Karpas-422 (cell line): Measurements from ENCODE around the gene TBL3. TPM values are rescaled to one million over a fixed set of nuclear protein-coding genes. Genes with fewer than 3 reads are reported as not detected.

ENCODE experiments used
- DNase-seq: peaks from one replicate; pipeline ENCODE4 v3.0.0-alpha.2; 2015
- H2AFZ ChIP-seq: fragments of 200-600 bp; sonication (generic); 2 replicates; pipeline ENCODE4 v1.6.1; 2014; ENCODE audit warnings: antibody characterized with exemption, low read length, mixed read lengths
- H3K27ac ChIP-seq: fragments of 200-600 bp; sonication (generic); 2 replicates; pipeline ENCODE4 v1.5.1; 2014; ENCODE audit warnings: mild to moderate bottlenecking, low read length, moderate library complexity
- H3K27me3 ChIP-seq: fragments of 200-600 bp; sonication (generic); 2 replicates; pipeline ENCODE4 v1.6.1; 2014; ENCODE audit warnings: low read length, mixed read lengths
- H3K36me3 ChIP-seq: fragments of 200-600 bp; sonication (generic); 2 replicates; pipeline ENCODE4 v1.6.1; 2014; ENCODE audit warnings: low read length, mixed read lengths; ENCODE audit not compliant: insufficient read depth
- H3K4me1 ChIP-seq: fragments of 200-600 bp; sonication (generic); 2 replicates; pipeline ENCODE4 v1.6.1; 2014; ENCODE audit warnings: mild to moderate bottlenecking, low read length, mixed read lengths
- H3K4me2 ChIP-seq: fragments of 200-600 bp; sonication (generic); 2 replicates; pipeline ENCODE4 v1.6.1; 2014; ENCODE audit warnings: low read length, low read depth, mild to moderate bottlenecking; ENCODE audit not compliant: poor library complexity, severe bottlenecking
- H3K4me3 ChIP-seq: fragments of 200-600 bp; sonication (generic); 2 replicates; pipeline ENCODE4 v1.5.1; 2014; ENCODE audit warnings: mild to moderate bottlenecking, antibody characterized with exemption, low read length, mixed read lengths
- H3K79me2 ChIP-seq: fragments of 200-600 bp; sonication (generic); 2 replicates; pipeline ENCODE4 v1.6.1; 2014; ENCODE audit warnings: mild to moderate bottlenecking, low read length, mixed read lengths
- H3K9ac ChIP-seq: fragments of 200-600 bp; sonication (generic); 2 replicates; pipeline ENCODE4 v1.6.0; 2014; ENCODE audit warnings: low read length
- H3K9me2 ChIP-seq: fragments of 200-600 bp; sonication (generic), shearing (Covaris generic); replicated peaks from 2 replicates; pipeline ENCODE4 v1.6.0; 2014; ENCODE audit warnings: mild to moderate bottlenecking, low read length, moderate library complexity; ENCODE audit not compliant: insufficient read depth
- H3K9me3 ChIP-seq: fragments of 300-700, 200-600 bp; sonication (generic); 2 replicates; pipeline ENCODE4 v1.6.1; 2014; ENCODE audit warnings: low read length, mixed read lengths
- H4K20me1 ChIP-seq: fragments of 200-600 bp; sonication (generic); 2 replicates; pipeline ENCODE4 v1.6.1; 2014; ENCODE audit warnings: mild to moderate bottlenecking, antibody characterized with exemption, low read length, low read depth; ENCODE audit not compliant: insufficient read depth
- total RNA-seq: library from RNA; depleted of rRNA; stranded (reverse); fragments of >200 nt; shearing (Covaris generic); gene quantifications from 2 replicates; pipeline ENCODE4 v1.2.3, GENCODE V29; 2014; ENCODE audit warnings: low replicate concordance

The TBL3 gene
- total RNA-seq, 1 experiment from 2014 or later = 25.4 TPM

DNA sequence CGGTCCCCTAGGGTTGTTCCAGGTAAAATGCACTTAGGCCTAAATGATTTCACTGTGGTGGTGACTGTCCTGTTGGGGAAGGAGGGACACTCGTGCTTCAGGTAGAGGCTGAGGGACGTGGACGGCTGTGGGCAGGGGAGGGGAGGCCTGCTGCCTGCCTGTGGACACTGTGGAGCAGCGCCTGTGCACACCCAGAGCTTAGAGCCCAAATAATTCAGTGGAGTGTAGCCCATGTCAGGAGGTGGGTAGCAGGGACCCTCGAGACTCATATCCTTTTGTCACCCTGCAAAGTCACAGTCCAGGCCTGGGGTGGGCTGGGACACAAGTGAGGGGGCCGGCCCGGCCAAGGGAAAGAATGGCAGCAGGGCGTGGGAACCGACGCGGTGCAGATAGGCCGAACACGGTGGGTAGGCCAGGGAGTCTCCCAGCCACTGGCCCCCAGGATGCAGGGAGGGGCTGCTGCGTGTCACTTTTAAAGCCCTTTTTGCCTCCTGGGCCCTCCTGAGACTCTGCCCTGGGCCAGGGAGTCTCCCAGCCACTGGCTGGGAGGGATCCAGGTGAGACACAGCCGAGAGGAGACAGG lies 54.1 kb downstream of the TBL3 start:
- Histone ChIP-seq H3K79me2 (no peaks in the 10 kb centered on the region), H3K27ac (no peak overlapping the region), H2AFZ (no peak overlapping the region), H3K9me2 (no peaks in the 10 kb centered on the region), H3K4me2 (no peak overlapping the region), H3K36me3 (no peaks in the 10 kb centered on the region), H3K9me3 (no peaks in the 10 kb centered on the region), H3K4me3 (no peak overlapping the region), H3K4me1 (peaks cover 7% of the 10 kb centered on the region), H4K20me1 (no peaks in the 10 kb centered on the region), H3K27me3 (no peaks in the 10 kb centered on the region), H3K9ac (no peak overlapping the region)
- no peak for DNase-seq

GRCh38 chr16:2026461-2027023 lies 54.7 kb downstream of the TBL3 start, which contains the start of gene NHERF2:
TSS of gene NHERF2 (plus strand) at chr16:2026902. CDS start at chr16:2027006, 104 bp downstream.
- Histone ChIP-seq H3K4me3 (no peak within 1 kb of the TSS), H3K9me2 (no peaks in the 10 kb centered on the region), H2AFZ (no peak within 1 kb of the TSS), H3K27ac (no peak within 1 kb of the TSS), H3K27me3 (no peaks in the 10 kb centered on the region), H3K4me2 (no peak within 1 kb of the TSS), H3K9ac (no peak within 1 kb of the TSS), H4K20me1 (no peaks in the 10 kb centered on the region), H3K4me1 (peaks cover 7% of the 10 kb centered on the region), H3K36me3 (no peaks in the 10 kb centered on the region), H3K9me3 (no peaks in the 10 kb centered on the region), H3K79me2 (no peaks in the 10 kb centered on the region)
- DNase-seq = no peak

- H3K9me3 ChIP-seq = no peaks in the 10 kb centered on the region
- no peaks in the 10 kb centered on the region for H3K36me3 ChIP-seq
- no peak overlapping the region for H3K4me2 ChIP-seq
- no peak for DNase-seq
- no peaks in the 10 kb centered on the region for H3K27me3 ChIP-seq
- H4K20me1 ChIP-seq = no peaks in the 10 kb centered on the region
- no peaks in the 10 kb centered on the region for H3K79me2 ChIP-seq
- no peaks in the 10 kb centered on the region for H3K9me2 ChIP-seq
- no peak overlapping the region for H3K4me3 ChIP-seq
- no peak overlapping the region for H3K9ac ChIP-seq
- peaks cover 7% of the 10 kb centered on the region for H3K4me1 ChIP-seq
- H2AFZ ChIP-seq = no peak overlapping the region
- H3K27ac ChIP-seq = no peak overlapping the region
These were observed 55.5 kb downstream of the TBL3 start for GRCh38 chr16:2027024-2028010.

- H3K27me3 ChIP-seq = no peaks in the 10 kb centered on the region
- H3K27ac ChIP-seq = no peak overlapping the region
- H3K9ac ChIP-seq = no peak overlapping the region
- H3K9me2 ChIP-seq = no peaks in the 10 kb centered on the region
- no peak for DNase-seq
- no peaks in the 10 kb centered on the region for H3K36me3 ChIP-seq
- H2AFZ ChIP-seq = no peak overlapping the region
- H3K4me2 ChIP-seq = no peak overlapping the region
- H3K9me3 ChIP-seq = no peaks in the 10 kb centered on the region
- H4K20me1 ChIP-seq = no peaks in the 10 kb centered on the region
- no peaks in the 10 kb centered on the region for H3K79me2 ChIP-seq
- H3K4me3 ChIP-seq = no peak overlapping the region
- peaks cover 4% of the 10 kb centered on the region; the same call in 1 of the 2 replicates for H3K4me1 ChIP-seq
These were observed 56.3 kb downstream of the TBL3 start for GRCh38 chr16:2028146-2028545.

DNA sequence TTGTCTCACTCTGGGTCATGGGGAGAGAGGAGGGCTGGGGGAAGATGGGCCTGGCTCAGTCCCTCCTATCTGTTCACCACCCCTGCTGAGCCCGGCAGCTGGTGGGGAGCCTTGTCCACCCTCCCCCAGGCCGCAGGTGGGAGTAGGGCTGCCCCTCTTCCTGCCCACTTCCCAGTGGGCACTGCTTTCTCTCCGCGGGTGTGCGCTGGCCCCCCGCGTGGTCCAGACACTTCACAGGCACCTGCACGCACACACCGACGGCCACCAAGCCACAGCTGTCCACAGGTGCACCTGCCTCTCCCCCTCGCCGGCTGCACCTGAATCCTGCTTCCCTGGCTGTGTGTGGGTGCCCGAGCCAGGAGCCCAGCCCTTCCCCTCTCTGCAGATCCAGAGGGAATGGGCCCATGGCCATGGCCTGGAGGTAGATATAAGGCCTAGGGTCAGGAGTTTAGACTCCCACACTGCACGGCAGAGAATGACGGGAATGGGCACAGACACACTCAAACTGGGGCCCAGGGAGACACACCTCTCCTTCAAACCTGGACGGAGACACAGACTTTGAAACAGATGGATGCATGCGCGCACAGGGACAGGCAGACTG lies 56.9 kb downstream of the TBL3 start:
- Histone ChIP-seq H3K4me2 (no peak overlapping the region), H3K27me3 (no peaks in the 10 kb centered on the region), H3K36me3 (no peaks in the 10 kb centered on the region), H3K9me3 (no peaks in the 10 kb centered on the region), H4K20me1 (no peaks in the 10 kb centered on the region), H3K9me2 (no peaks in the 10 kb centered on the region), H3K4me3 (no peak overlapping the region), H3K27ac (no peak overlapping the region), H3K79me2 (no peaks in the 10 kb centered on the region), H3K9ac (no peak overlapping the region), H2AFZ (no peak overlapping the region), H3K4me1 (no peaks in the 10 kb centered on the region)
- no peak for DNase-seq

DNA sequence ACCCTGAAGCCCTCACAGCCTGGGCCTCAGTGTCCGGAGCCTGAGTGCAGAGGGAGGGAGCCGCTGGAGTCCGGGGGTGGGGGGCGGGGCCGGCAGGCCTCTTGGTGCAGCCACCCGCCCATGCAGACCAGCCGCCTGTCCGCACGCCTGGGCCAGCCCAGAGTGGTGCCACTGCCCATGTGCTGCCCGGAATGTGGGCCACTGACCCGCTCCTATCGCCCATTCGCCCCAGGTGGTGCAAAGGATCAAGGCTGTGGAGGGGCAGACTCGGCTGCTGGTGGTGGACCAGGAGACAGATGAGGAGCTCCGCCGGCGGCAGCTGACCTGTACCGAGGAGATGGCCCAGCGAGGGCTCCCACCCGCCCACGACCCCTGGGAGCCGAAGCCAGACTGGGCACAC lies 57.5 kb downstream of the TBL3 start:
- Histone ChIP-seq H4K20me1 (no peaks in the 10 kb centered on the region), H3K27me3 (no peaks in the 10 kb centered on the region), H3K79me2 (no peaks in the 10 kb centered on the region), H3K4me1 (no peaks in the 10 kb centered on the region), H3K36me3 (no peaks in the 10 kb centered on the region), H3K27ac (no peak overlapping the region), H2AFZ (no peak overlapping the region), H3K9me2 (no peaks in the 10 kb centered on the region), H3K9ac (no peak overlapping the region), H3K4me2 (no peak overlapping the region), H3K4me3 (no peak overlapping the region), H3K9me3 (no peaks in the 10 kb centered on the region)
- no peak for DNase-seq

DNA sequence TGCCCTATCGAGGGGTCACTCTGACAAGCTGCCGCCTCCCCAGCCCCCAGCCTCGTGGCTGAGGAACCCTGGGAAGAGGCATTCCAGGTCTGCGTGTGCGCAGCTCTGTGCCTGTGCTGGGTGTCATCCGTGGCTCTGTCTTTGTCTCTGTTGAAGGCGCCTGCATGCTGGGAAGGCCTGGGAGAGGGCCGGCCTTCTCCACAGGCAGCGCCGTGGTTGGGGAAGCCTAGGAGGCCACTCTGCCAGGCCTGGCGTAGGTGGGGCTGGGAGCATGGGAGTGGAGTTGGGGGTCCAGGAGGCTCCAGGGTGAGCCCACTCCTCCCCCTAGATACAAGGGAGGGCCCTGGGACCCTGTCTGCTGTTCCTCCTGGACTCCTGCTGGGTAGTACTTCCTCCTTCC lies 58.2 kb downstream of the TBL3 start:
- no peak for DNase-seq
- H3K36me3 ChIP-seq = no peaks in the 10 kb centered on the region
- H4K20me1 ChIP-seq = no peaks in the 10 kb centered on the region
- H3K9me3 ChIP-seq = no peaks in the 10 kb centered on the region
- H3K4me3 ChIP-seq = no peak overlapping the region
- no peak overlapping the region for H3K9ac ChIP-seq
- no peaks in the 10 kb centered on the region for H3K27me3 ChIP-seq
- no peak overlapping the region for H2AFZ ChIP-seq
- no peaks in the 10 kb centered on the region for H3K9me2 ChIP-seq
- H3K27ac ChIP-seq = no peak overlapping the region
- H3K4me1 ChIP-seq = no peaks in the 10 kb centered on the region
- H3K4me2 ChIP-seq = no peak overlapping the region
- no peaks in the 10 kb centered on the region for H3K79me2 ChIP-seq

GRCh38 chr16:2031081-2031577 lies 59.3 kb downstream of the TBL3 start:
- Histone ChIP-seq H3K9me2 (no peaks in the 10 kb centered on the region), H2AFZ (no peak overlapping the region), H3K4me1 (no peaks in the 10 kb centered on the region), H3K79me2 (no peaks in the 10 kb centered on the region), H3K9me3 (no peaks in the 10 kb centered on the region), H3K36me3 (no peaks in the 10 kb centered on the region), H3K9ac (no peak overlapping the region), H3K4me2 (no peak overlapping the region), H3K27me3 (no peaks in the 10 kb centered on the region), H3K4me3 (no peak overlapping the region), H3K27ac (no peak overlapping the region), H4K20me1 (no peaks in the 10 kb centered on the region)
- no peak for DNase-seq
